Endothelial cell of umbilical vein (primary cell): Measurements from ENCODE around the gene ARHGEF7.

Experiments used
- CTCF ChIP-seq, 2 donors: IDR thresholded peaks; 1 replicate in 1 of 2; 2 replicates in 1 of 2; pipeline ENCODE4 v1.5.1; 2011; ENCODE audit warnings: low read length in 2 of 2, mild to moderate bottlenecking in 2 of 2, moderate library complexity in 2 of 2, control low read depth in 1 of 2, inconsistent platforms in 1 of 2, low read depth in 1 of 2; ENCODE audit not compliant: insufficient read depth in 1 of 2; ENCODE audit errors: extremely low read depth in 1 of 2
- EZH2 ChIP-seq: IDR thresholded peaks from 2 replicates; pipeline ENCODE4 v1.6.1; 2012; ENCODE audit warnings: borderline replicate concordance, low read depth, mild to moderate bottlenecking, moderate library complexity, low read length, inconsistent platforms; ENCODE audit not compliant: severe bottlenecking

GRCh38 chr13:111215081-111216047, 100.3 kb downstream of the ARHGEF7 start:
- TF ChIP-seq CTCF (IDR thresholded peaks at IDR 0.05; ENCODE audit: extremely low read depth in 1 of 2, insufficient read depth in 1 of 2, low read depth in 1 of 2, low read length in 2 of 2) (no peak), EZH2 (no peak)
